Iris pigment epithelial cell (primary cell): ENCODE measurements around the gene FBXO46.

Experiments
- DNase-seq: peaks from one replicate; pipeline ENCODE4 v3.0.0-alpha.2; 2011; ENCODE audit warnings: low read depth

Gene FBXO46, protein sequence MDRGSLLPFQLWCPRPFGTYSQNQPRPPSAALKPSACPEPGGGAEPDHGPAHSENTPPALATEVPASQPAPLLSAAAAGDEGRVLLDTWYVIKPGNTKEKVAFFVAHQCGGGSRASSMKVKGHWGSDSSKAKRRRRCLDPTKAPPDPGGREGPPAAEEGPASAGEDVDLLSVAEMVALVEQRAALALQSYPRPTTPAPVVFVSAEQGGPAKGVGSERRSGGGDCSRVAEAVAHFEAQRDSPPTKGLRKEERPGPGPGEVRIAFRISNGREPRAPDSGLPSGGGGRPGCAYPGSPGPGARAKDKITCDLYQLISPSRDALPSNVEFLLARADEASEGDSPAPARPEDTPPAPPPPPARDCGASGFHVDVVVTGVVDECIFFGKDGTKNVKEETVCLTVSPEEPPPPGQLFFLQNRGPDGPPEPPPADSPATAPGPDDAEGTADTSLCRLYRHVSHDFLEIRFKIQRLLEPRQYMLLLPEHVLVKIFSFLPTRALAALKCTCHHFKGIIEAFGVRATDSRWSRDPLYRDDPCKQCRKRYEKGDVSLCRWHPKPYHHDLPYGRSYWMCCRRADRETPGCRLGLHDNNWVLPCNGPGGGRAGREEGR

DNA sequence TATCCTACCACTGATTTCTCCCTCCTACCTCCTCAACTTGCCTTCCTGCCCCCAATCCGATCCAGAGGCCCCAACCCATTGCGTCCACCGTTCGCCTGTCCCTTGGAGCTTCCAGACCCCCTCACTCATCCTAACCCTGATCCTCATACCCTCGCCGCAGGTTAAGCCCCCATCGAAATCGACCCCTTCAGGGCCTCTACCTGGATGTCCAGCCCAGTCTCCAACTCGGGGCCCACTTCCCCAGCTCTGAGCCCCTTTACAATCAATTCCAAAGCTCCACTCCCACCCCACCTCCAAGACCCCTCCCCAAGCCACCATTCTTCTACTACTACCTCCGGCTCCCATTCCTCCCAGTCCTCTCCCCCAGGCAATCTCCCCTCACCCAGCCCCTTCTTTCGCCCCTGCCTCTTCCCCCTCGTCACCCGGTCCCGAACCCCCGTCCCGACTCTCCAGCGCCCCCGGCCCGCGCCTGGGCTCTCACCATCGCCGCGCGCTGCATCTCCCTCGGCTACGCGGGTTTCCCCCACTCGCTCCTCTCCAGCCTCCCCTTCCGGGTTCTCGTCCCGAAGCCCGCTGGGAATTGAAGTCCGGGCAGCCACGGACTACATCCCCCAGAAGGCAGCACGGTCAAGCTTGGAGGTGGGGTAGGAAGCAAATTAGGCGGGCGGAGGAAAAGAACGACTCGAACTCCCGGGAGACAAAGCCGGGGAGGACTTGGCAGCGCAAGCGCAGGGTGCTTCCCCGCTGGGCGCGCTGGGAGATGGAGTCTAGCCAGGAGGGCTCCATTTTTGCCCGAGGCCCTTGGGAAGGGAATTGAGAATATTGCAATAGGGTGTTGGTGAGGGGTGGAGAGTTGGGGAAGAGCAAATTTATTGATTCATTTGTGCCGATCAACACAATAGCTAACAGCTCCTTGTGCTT is at the start of gene FBXO46:
TSS of gene FBXO46 (minus strand) at position 529 of the 921 bp plus-strand sequence. CDS start 17,401 bp downstream, outside the sequence.
- DNase-seq = peak; percentile 99

DNA sequence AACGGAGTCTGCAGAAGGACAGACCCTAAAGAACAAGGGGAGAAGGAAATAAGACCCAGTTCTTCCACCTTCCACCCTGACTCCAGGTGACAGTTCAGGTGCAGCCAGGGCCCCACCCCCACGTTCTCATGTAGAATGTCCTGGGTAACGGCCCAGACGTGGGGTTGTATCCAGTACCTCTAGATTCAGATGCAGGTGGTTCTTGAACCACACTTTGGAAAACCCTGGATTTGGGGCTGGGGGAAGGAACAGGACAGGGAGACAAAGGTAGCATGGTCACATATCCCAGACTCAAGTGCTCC is 49.4 kb upstream of the FBXO46 start:
- DNase-seq = no peak

DNA sequence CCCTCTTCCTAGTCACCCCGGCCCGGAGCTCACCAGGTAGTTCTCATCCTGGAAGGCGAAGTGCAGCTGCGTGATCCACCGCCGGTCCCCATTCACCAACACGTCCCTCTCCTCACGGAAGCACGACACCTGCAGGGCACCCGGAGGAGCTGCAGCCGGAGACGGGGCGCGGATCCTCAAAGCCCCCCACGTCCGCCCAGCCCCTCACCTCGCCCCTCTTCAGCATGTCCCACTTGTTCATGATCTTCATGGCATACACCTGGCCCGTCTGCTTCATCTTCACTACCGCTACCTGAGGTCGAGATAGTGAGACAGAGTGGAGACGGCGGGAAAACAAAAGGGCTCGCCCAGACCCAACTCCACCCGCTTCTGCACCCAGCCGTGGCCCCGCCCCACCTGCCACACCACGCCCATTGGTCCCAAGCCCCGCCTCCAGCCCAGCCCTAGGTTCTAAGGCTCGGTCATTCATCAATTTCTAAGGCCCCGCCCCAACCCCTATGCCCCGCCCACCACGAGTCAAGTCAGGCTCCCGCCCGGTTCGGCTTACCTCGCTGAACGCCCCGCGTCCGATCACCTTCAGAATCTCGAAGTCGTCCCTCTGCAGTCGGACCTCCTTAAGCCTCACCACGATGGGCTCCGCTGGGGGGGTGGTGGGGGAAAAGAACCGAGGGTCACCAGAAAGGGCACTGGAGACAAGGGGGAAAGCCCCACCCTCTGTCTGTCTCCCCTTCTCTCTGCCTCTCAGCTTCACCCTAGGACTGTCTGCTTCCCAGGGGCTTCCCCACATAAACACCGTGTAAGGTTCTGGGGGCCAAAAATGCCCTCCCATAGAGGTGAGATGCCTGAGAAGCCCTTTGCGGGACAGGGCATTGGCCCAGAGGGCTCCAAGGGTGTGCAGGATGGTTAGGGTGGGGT is 48.8 kb upstream of the FBXO46 start:
- DNase-seq = peak; percentile 64

DNA sequence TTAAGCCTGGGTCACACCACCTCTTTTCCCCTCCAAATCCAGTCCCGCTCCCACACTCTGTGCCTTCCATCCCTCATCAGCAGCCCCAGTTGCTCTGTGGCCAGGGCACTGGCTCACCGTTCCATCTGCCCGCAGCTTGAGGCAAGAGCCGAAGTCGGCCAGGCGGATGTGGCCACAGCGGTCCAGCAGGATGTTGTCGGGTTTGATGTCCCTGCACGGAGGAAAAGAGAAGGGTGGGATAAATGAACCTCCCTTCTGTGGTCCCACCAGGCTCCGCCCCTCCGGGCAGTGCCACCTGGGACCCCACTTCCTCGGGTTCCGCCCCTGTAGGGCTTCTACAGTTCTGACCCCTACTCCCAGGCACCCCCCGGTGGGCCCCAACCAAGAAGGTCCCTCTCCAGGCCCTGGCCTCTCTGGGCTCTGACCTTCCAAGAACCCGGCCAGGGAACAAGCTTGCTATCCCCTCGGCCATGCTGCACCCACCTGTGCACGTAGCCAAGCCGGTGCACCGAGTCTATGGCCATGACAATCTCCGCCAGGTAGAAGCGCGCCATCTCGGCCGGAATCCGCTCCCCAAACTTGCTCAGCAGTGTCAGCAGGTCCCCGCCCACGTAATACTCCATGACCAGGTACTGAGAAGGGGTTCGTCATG is 47.4 kb upstream of the FBXO46 start:
- DNase-seq = no peak

DNA sequence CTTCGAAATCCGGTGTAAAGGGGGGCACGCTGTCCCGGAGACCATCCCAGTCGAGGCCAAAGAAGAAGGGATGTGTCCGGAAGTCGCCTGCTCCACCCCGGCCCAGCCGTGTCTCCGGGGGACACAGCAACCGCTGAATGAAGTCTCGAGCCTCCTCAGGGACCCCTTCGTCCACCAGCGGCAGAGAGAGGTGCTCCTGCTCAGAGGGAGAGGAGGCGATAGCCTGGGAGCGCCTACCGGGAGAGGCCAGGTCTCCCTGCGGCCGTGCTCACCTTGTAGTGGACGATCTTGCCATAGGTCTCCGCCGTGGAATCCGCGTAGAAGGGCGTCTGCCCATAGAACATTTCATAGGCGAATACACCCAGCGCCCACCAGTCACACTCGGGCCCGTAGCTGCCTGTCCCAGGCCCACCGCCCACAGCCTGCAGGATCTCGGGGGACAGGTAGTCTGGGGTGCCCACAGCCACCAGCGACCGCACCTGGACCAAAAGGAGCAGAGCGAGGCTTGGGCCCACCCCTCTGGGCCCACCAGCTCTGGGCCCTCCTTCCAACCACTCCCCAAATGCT is 46.8 kb upstream of the FBXO46 start:
- no peak for DNase-seq

DNA sequence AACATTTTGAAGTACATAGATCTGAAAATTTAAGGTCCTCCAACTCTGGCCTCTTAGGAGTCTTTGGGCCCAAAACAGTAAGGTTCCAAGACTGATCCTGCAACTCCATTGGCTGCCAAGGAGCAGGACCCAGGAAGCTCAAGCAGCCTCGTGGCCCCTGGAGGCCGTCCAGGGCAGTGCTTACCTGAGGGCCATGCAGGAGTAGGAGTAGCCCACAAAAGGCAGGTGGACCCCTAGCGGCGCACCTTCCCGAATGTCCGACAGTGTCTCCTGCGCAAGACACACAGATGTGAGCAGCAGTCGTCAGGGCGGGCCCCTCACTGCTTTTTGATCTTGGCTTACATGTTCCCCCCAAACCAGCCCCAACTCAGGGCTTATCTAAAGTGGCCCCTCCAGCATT is 44.1 kb upstream of the FBXO46 start:
- no peak for DNase-seq

DNA sequence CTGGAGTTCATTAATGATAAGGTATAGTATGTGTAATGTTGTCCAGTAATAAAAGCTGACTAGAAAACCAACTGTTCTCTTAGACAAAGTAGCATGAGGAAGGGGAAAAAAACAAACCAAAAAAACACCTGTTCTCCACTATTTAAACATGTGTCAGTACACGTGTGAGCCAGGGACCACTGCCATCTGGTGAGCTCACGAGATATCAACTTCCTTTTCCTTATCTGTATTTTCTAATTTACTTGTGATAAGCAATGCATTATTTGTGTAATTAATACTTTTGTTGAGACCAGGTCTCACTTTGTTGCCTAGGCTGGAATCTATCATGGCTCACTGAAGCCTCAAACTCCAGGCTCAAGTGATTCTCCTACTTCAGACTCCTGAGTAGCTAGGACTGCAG is 42.7 kb upstream of the FBXO46 start:
- DNase-seq = no peak

DNA sequence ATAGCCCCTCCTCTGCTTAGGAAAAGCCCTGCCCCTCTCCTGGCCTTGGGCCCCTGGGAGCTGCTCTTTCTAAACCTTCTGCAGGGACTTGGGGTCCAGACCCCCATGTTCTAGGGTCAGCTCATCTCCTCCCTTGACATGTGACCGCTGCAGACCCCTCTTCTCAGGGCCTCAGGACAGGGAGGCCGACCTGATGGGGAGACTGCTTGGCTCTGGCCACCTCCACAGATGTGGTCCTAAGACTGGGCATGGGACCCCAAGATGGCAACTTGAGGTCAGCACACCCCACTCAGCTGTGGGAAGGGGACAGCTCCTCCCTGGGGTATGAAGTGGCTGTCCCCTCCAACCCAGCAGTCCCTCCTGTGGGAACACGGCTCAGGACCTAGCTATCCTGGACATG is 42.2 kb upstream of the FBXO46 start:
- DNase-seq = no peak

DNA sequence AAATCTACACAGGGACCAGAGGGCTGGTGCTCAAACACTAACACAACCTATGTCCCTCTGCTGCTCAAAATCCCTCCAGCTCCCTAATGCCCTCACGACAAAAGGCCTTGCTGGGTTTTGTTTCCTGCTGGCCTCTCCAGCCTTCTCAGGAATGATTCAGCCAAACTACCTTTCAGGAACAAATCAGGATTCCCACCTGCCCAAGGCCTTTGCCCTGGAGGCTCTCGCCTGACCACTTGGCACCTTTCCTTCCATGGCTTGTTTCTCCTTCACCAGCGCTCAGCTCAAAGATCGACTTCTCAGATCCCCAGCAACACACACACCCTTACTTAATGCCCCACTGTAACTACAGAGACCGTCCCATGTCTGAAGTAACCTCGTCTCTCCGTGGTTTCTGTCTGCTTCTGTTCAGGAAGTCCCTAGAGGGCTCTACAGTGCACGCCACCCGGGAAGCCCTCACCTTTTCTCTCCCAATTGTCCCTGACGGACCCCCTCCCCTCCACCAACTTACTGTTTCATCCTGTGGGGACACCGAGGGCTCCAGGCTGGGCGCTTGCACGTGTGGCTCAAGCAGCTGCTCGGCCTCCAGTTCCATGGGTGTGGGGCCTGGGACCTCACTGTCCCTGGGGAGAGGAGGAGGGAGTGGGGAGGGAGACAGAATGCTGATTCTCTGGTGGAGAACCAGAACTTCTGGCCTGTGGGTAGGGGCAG is 41.6 kb upstream of the FBXO46 start:
- no peak for DNase-seq

DNA sequence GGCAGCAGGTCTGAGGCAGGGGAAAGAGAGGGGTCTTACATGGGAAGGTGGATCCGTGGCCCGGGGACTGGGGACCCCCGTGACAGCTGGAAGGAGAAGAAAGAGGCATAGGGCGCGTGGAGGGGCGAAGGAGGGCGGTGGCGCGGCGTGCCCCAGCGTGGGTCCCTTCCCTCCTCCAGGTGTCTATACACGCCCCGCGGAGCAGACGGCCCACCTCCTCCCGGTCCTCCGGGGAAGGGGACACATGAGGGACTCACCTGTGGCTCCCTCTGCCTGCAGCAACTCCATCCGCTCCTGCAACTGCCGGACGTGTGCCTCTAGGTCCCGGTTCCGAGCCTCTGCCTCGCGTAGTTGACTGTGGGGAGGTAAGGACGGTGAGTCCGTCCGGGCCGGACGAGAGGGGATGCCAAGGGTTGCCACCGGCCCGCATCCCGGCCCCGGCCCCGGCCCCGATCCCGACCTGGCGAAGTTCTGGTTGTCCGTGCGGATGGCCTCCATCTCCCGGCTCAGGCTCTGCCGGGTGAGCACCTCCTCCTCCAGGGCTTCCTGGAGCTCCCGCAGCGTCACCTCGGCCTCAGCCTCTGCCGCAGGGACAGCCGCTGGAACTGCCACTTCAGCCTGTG is 40.7 kb upstream of the FBXO46 start:
- no peak for DNase-seq

DNA sequence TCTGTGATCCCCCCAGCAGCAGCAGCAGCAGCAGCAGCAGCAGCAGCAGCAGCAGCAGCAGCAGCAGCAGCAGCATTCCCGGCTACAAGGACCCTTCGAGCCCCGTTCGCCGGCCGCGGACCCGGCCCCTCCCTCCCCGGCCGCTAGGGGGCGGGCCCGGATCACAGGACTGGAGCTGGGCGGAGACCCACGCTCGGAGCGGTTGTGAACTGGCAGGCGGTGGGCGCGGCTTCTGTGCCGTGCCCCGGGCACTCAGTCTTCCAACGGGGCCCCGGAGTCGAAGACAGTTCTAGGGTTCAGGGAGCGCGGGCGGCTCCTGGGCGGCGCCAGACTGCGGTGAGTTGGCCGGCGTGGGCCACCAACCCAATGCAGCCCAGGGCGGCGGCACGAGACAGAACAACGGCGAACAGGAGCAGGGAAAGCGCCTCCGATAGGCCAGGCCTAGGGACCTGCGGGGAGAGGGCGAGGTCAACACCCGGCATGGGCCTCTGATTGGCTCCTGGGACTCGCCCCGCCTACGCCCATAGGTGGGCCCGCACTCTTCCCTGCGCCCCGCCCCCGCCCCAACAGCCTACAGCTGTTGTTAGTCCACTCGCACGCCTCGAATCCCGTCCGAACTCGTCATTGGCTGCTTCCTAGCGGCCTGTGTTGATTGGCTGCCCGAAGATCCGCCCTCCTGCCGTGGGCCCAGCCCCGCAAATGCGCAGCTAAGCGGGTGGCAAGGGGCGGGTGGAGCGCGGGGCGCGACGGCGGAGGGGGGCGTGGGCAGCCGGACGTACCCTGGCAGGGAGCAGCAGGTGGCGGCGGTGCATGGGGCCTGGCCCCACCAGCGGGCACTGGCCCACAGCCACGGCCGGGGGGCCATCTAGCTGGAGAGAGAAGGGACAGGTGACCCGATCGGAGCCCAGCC is 39.8 kb upstream of the FBXO46 start:
- DNase-seq = peak; percentile 99

DNA sequence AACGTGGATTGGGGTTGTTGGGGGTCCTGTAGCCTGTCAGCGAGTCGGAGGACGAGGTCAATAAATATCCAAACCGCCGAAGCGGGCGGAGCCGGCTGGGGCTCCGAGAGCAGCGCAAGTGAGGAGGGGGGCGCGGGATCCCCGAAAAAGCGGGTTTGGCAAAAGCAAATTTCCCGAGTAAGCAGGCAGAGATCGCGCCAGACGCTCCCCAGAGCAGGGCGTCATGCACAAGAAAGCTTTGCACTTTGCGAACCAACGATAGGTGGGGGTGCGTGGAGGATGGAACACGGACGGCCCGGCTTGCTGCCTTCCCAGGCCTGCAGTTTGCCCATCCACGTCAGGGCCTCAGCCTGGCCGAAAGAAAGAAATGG is 39.1 kb upstream of the FBXO46 start:
- peak; percentile 54 for DNase-seq

DNA sequence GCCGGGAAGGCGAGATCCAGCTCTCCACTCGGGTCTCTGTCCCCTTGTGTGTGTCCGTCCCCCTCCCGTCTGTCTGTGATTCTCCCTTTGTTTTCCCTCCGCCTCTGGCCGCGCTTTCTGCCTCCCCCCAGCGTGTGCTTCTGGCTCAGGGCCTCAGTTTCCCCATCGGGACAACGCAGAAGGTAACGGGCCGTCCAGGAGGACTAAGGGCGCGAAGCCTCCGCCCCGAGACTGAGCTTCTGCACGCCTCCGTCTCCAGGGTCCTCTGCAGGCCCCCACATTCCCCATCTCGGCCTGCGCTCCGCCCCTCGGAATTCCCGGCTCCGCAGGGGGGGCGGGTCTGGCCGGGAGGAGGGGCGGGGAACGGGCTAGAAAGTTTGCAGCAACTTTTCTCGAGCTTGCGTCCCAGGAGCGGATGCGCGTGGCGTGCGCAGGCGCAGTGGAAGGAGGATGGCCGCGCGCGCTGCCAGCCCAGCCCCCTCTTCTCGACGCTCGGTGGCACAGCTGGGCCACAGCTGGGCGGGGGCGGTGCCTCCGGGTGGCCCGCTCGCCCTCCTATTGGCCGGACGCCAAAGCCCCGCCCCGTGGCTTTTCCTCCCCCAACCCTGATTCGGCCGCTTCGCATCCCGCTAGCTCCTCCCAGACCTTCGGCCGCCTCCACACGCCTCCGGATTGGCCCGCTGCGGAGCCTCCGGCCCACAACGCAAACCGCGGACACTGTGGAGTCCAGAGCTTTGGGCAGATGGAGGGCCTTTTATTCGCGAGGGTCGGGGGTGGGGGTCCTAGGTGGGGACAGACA is 38.5 kb upstream of the FBXO46 start, which contains the start of gene SIX5:
TSS of gene SIX5 (minus strand) at position 269 of the 799 bp plus-strand sequence. CDS start 408 bp downstream, outside the sequence.
- peak; percentile 97 for DNase-seq

DNA sequence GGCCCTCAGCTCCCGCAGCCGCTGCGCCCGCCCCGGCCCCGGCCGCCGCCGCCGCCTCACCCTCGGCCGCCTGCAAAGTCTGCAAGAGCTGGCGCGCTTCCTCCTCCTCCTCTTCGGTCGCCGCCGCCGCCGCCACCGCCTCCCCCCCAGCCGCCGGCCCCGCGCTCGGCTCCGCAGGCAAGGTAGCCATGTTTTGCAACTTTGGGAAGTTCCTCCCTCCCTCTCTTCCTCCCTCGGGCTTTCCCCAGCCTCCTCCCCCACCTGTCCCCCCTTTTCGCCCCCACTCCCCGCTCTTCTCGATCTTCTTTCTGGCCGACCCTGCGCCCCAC is 37.9 kb upstream of the FBXO46 start:
- DNase-seq = peak; percentile 63

DNA sequence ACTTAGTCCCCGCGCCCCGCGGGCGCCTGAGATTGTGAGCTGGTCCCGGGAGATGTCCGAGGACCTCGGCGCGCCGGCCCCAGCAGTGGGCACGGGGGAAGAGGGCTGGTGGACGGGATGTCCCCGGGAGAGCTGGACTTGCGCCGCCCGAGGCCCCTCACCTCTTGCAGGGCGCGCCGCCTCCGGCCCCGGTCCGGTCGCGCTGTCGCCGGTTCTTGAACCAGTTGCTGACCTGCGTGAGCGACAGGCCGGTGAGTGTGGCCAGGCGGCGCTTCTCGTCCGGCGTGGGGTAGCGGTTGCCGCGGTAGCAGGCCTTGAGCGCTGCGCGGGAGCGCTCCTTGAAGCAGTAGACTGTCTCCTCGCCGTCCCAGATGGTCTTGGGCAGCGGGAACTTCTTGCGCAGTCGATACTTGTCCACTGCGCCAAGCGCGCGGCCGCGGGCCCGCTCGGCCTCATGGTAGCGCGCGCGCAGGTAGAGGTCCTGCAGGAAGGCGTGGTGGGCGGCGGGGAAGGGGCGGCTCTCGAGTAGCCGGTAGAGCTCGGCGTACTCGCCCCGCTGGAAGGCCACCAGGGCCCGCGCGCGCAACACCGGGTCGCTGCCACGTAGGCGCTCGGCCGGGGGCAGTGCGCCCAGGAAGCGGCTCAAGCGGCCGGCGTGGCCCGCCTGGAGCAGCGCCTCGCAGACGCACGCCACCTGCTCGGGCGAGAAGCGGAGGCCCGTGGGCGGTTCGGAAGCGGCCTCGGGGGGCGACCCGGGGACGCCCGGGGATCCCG is 37.4 kb upstream of the FBXO46 start:
- DNase-seq = peak; percentile 86

DNA sequence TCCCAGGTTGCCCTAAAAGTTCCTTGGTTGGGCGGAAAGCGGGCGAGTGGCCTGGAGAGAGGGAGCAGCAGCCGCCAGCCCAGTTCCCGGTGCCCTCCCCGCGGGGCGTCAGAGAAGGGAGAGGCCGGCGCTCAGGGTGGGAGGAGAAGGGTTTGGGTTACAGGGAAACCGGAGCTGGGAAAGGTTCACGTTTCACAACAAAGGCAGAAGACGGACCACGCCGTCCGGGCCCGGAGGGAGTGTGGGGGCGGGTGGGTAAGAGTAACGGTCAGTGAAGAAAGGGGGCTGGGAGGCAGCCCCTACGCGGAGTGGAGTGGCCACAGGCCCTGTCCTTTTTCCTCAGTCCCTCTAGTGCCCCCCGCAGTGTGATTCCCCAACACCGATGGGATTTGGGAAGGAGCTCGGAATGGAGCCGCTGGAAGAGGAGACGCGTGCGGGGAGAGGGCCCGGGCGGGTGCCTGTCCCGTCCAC is 36.7 kb upstream of the FBXO46 start:
- peak; percentile 92 for DNase-seq

DNA sequence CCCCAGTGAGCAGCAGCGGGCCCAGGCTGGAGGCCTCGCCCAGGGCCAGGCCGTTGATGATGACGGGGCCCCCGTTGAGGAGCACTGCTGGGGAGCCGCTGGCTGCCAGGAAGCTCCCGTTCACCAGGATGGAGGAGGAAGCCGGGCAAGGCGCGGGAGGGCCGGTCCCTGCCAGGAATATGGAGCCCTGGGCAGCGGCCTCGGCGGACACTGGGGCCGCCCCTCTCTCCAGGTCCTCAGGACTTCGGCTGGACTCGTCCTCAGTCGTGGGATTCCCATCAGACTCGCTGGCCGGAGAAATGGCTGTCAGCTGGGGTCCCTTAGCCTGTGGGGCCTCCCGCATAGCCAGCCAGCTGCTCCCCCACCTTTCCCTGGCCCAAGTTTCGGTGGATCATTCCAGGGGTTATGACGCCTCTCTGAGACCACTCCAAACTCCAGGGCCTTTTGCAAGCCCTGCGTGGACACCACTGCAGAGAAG is 36.2 kb upstream of the FBXO46 start:
- peak; percentile 33 for DNase-seq
